Activated B cell treated with CpG ODN at 0.5 μM for 24 hours (primary cell): ENCODE measurements around the gene FRS3. TPM values are rescaled to one million over a fixed set of nuclear protein-coding genes. Genes with fewer than 3 reads are reported as not detected.

Source experiments
- ATAC-seq: fragments of 200-7000 bp; cut with Tn5 transposase; one replicate; pipeline ENCODE4 v1.10.0; 2021; ENCODE audit warnings: low read depth, mild to moderate bottlenecking, moderate library complexity
- CTCF ChIA-PET: fragments of 350-600 bp; sonication (Branson Sonifier 250); formaldehyde crosslinking; loops from one replicate; lab custom pipeline; 2021; ENCODE audit warnings: antibody characterized with exemption; lab: Charles Lee
- POLR2A ChIA-PET: fragments of 350-600 bp; sonication (Branson Sonifier 250); formaldehyde crosslinking; loops from one replicate; lab custom pipeline; 2021; ENCODE audit warnings: antibody characterized with exemption; lab: Charles Lee
- DNase-seq: peaks from one replicate; pipeline ENCODE4 v3.0.0; 2022
- H3K27ac Mint-ChIP-seq: one replicate; pipeline ENCODE4 v1.8.0; 2020; ENCODE audit warnings: mixed read lengths
- H3K27me3 Mint-ChIP-seq: one replicate; pipeline ENCODE4 v1.8.0; 2021; ENCODE audit warnings: mixed read lengths
- H3K36me3 Mint-ChIP-seq: one replicate; pipeline ENCODE4 v1.8.0; 2021; ENCODE audit warnings: low read depth, mixed read lengths
- H3K4me1 Mint-ChIP-seq: one replicate; pipeline ENCODE4 v1.8.0; 2021; ENCODE audit warnings: mixed read lengths
- H3K4me3 Mint-ChIP-seq: one replicate; pipeline ENCODE4 v1.8.0; 2020; ENCODE audit warnings: mild to moderate bottlenecking, mixed read lengths
- H3K9me3 Mint-ChIP-seq: one replicate; pipeline ENCODE4 v1.8.0; 2020; ENCODE audit warnings: mixed read lengths
- CTCF ChIP-seq: fragments of 200-600 bp; IDR thresholded peaks from one replicate; pipeline ENCODE4 v1.8.0; 2022; ENCODE audit warnings: antibody characterized with exemption, mild to moderate bottlenecking
- intact Hi-C: fragments of 100-400 bp; cut with micrococcal nuclease; formaldehyde crosslinking; loops from one replicate; pipeline ENCODE4 v1.15.1; 2024
- total RNA-seq: library from RNA; stranded (reverse); gene quantifications from 2 replicates; pipeline ENCODE4 v1.2.3, GENCODE V29; 2022

FRS3 gene
- total RNA-seq, 1 donor from 2014 or later: 6.7 TPM

GRCh38 chr6:41732591-41733359, 46.9 kb downstream of the FRS3 start:
- ATAC-seq: peak; percentile 37
- intact Hi-C loops: loop anchor here (1.0 to 5.0 kb wide), 5 partner anchors 9 to 830 kb away; partner anchors contain the start of genes FOXP4 and UBR2
- Mint-ChIP-seq H3K4me1 (peaks cover 58% of the 10 kb centered on the region), H3K36me3 (peaks cover 30% of the 10 kb centered on the region), H3K4me3 (peak overlapping the region; percentile 88), H3K9me3 (no peaks in the 10 kb centered on the region), H3K27ac (peak overlapping the region; percentile 89), H3K27me3 (no peaks in the 10 kb centered on the region)
- ChIA-PET POLR2A (interaction anchor here (0.6 to 11.9 kb wide), 16 partner anchors 21 to 1862 kb away, joined by 3 to 1669 read pairs (median 12); partner anchors contain the start of genes ABCC10, FOXP4, NFYA and TAF8), CTCF (interaction anchor here (1.0 to 4.7 kb wide), 10 partner anchors 10 to 316 kb away, joined by 3 to 196 read pairs (median 14); partner anchors contain the start of gene TOMM6)
- TF ChIP-seq CTCF: no peak
- peak; percentile 63 for DNase-seq

GRCh38 chr6:41732149-41732548, 47.6 kb downstream of the FRS3 start:
- Mint-ChIP-seq H3K4me3 (peak overlapping the region; percentile 88), H3K27ac (peak overlapping the region; percentile 89), H3K4me1 (peaks cover 64% of the 10 kb centered on the region), H3K9me3 (no peaks in the 10 kb centered on the region), H3K27me3 (no peaks in the 10 kb centered on the region), H3K36me3 (peaks cover 30% of the 10 kb centered on the region)
- intact Hi-C loops: loop anchor here (2.0 to 5.0 kb wide), 4 partner anchors 15 to 830 kb away; partner anchors contain the start of genes FOXP4 and UBR2
- POLR2A ChIA-PET: interaction anchor here (0.6 to 11.9 kb wide), 5 partner anchors 20 to 528 kb away, joined by 3 to 1669 read pairs (median 58); no protein-coding TSS in a partner anchor
- DNase-seq (no peak), ATAC-seq (no peak)
- TF ChIP-seq CTCF: no peak
- CTCF ChIA-PET: interaction anchor here (1.0 to 4.7 kb wide), 6 partner anchors 9 to 55 kb away, joined by 3 to 196 read pairs (median 24); partner anchors contain the start of gene TOMM6

GRCh38 chr6:41731561-41732086, 48.1 kb downstream of the FRS3 start:
- H3K36me3 Mint-ChIP-seq: peaks cover 35% of the 10 kb centered on the region
- ATAC-seq: no peak
- ChIA-PET POLR2A (interaction anchor here (1.1 to 11.9 kb wide), 2 partner anchors 19 to 48 kb away, joined by 3 to 1669 read pairs; no protein-coding TSS in a partner anchor), CTCF (interaction anchor here (1.6 to 4.7 kb wide), 3 partner anchors 8 to 26 kb away, joined by 10 to 196 read pairs (median 29); no protein-coding TSS in a partner anchor)
- peak overlapping the region; percentile 89 for H3K27ac Mint-ChIP-seq
- H3K9me3 Mint-ChIP-seq: no peaks in the 10 kb centered on the region
- no peak for DNase-seq
- no peak for TF ChIP-seq CTCF
- H3K4me3 Mint-ChIP-seq: peak overlapping the region; percentile 88
- intact Hi-C loops: loop anchor here (2.0 to 5.0 kb wide), 4 partner anchors 15 to 831 kb away; partner anchors contain the start of genes FOXP4 and UBR2
- no peaks in the 10 kb centered on the region for H3K27me3 Mint-ChIP-seq
- peaks cover 69% of the 10 kb centered on the region for H3K4me1 Mint-ChIP-seq

- intact Hi-C loops: loop anchor here (5.0 kb wide), 3 partner anchors 33 to 832 kb away; partner anchors contain the start of genes FOXP4 and UBR2
- TF ChIP-seq CTCF: no peak
- DNase-seq (no peak), ATAC-seq (no peak)
- Mint-ChIP-seq H3K4me3 (peak overlapping the region; percentile 88), H3K27ac (peak overlapping the region; percentile 89), H3K4me1 (peaks cover 74% of the 10 kb centered on the region), H3K36me3 (peaks cover 38% of the 10 kb centered on the region), H3K9me3 (no peaks in the 10 kb centered on the region), H3K27me3 (no peaks in the 10 kb centered on the region)
- ChIA-PET CTCF (interaction anchor here (1.6 kb wide), 1 partner anchor 25 kb away, joined by 10 read pairs; no protein-coding TSS in a partner anchor), POLR2A (interaction anchor here (1.1 to 11.9 kb wide), 2 partner anchors 19 to 47 kb away, joined by 3 to 1669 read pairs; no protein-coding TSS in a partner anchor)
Observed at GRCh38 chr6:41730531-41731436, 48.9 kb downstream of the FRS3 start.
